DND-41 (cell line): ENCODE results near the gene ATG9B.

ENCODE experiments used
- ATAC-seq: fragments of 200-7000 bp; cut with Tn5 transposase; 3 replicates; pipeline ENCODE4 v1.9.1; 2021; ENCODE audit warnings: low read depth; ENCODE audit not compliant: insufficient read depth
- DNase-seq: peaks from one replicate; pipeline ENCODE4 v3.0.0-alpha.2; 2020
- H2AFZ ChIP-seq: 2 replicates; pipeline ENCODE4 v1.6.0; 2012; ENCODE audit warnings: low read depth, low read length
- H3K27ac ChIP-seq: 2 replicates; pipeline ENCODE4 v1.5.1; 2012; ENCODE audit warnings: low read length, inconsistent platforms
- H3K27me3 ChIP-seq: fragments of 200-600 bp; sonication (generic); 2 replicates; pipeline ENCODE4 v1.6.0; 2012; ENCODE audit warnings: low read length, mild to moderate bottlenecking, inconsistent platforms; ENCODE audit not compliant: insufficient read depth, poor library complexity
- H3K36me3 ChIP-seq: 2 replicates; pipeline ENCODE4 v1.5.1; 2012; ENCODE audit warnings: low read length, inconsistent platforms; ENCODE audit not compliant: insufficient read depth
- H3K4me1 ChIP-seq: 2 replicates; pipeline ENCODE4 v1.5.1; 2012; ENCODE audit warnings: mild to moderate bottlenecking, low read length; ENCODE audit not compliant: insufficient read depth
- H3K4me2 ChIP-seq: 2 replicates; pipeline ENCODE4 v1.6.0; 2012; ENCODE audit warnings: mild to moderate bottlenecking, moderate library complexity, low read length, inconsistent platforms; ENCODE audit not compliant: insufficient read depth
- H3K4me3 ChIP-seq, 2 experiments: fragments of 200-600 bp in 1 of 2; shearing (Covaris generic) in 1 of 2; 2 replicates each; pipeline ENCODE4 v1.5.1; 2012 to 2016; ENCODE audit warnings: inconsistent platforms in 2 of 2, low read length in 2 of 2, mild to moderate bottlenecking in 2 of 2, low read depth in 1 of 2, moderate library complexity in 1 of 2
- H3K79me2 ChIP-seq: 2 replicates; pipeline ENCODE4 v1.6.0; 2012; ENCODE audit warnings: low read length, inconsistent platforms; ENCODE audit not compliant: insufficient read depth
- H3K9ac ChIP-seq: 2 replicates; pipeline ENCODE4 v1.6.0; 2012; ENCODE audit warnings: low read depth, mild to moderate bottlenecking, inconsistent platforms, low read length, moderate library complexity
- H3K9me3 ChIP-seq: 2 replicates; pipeline ENCODE4 v1.5.1; 2012; ENCODE audit warnings: low read length, moderate library complexity, mild to moderate bottlenecking, inconsistent platforms; ENCODE audit not compliant: insufficient read depth, severe bottlenecking
- H4K20me1 ChIP-seq: 2 replicates; pipeline ENCODE4 v1.6.0; 2012; ENCODE audit warnings: low read length; ENCODE audit not compliant: insufficient read depth
- CTCF ChIP-seq: IDR thresholded peaks from 2 replicates; pipeline ENCODE4 v1.5.1; 2012; ENCODE audit warnings: borderline replicate concordance, low read length, moderate library complexity, mild to moderate bottlenecking; ENCODE audit not compliant: poor library complexity, severe bottlenecking; ENCODE audit errors: extremely low read depth
- EZH2 ChIP-seq: IDR thresholded peaks from 3 replicates; pipeline ENCODE4 v1.6.1; 2012; ENCODE audit warnings: borderline replicate concordance, low read depth, mild to moderate bottlenecking, moderate library complexity, low read length, inconsistent platforms; ENCODE audit not compliant: severe bottlenecking

ATG9B gene

GRCh38 chr7:151070574-151070960 lies 46.3 kb upstream of the ATG9B start:
- H4K20me1 ChIP-seq, result no peaks in the 10 kb centered on the region
- ATAC-seq, result no peak
- no peaks in the 10 kb centered on the region for H3K27me3 ChIP-seq
- H3K9me3 ChIP-seq, result no peaks in the 10 kb centered on the region
- H3K9ac ChIP-seq, result no peak overlapping the region
- H3K4me1 ChIP-seq, result no peaks in the 10 kb centered on the region
- TF ChIP-seq CTCF, result no peak
- TF ChIP-seq EZH2, result no peak
- no peak overlapping the region for H2AFZ ChIP-seq
- H3K4me2 ChIP-seq, result no peak overlapping the region
- peaks cover 88% of the 10 kb centered on the region for H3K36me3 ChIP-seq
- DNase-seq, result no peak
- H3K27ac ChIP-seq, result no peak overlapping the region
- H3K79me2 ChIP-seq, result no peaks in the 10 kb centered on the region
- H3K4me3 ChIP-seq, result no peak overlapping the region

- DNase-seq, result no peak
- H3K4me3 ChIP-seq, result no peak overlapping the region
Observed at GRCh38 chr7:151069841-151070573, 45.7 kb upstream of the ATG9B start.

GRCh38 chr7:151068069-151068773 lies 43.9 kb upstream of the ATG9B start:
- Histone ChIP-seq H4K20me1 (peaks cover 10% of the 10 kb centered on the region; the same call in 1 of the 2 replicates), H3K27me3 (no peaks in the 10 kb centered on the region), H3K27ac (no peak overlapping the region), H3K9ac (no peak overlapping the region), H2AFZ (no peak overlapping the region), H3K4me3 (no peak overlapping the region), H3K4me1 (no peaks in the 10 kb centered on the region), H3K79me2 (peaks cover 3% of the 10 kb centered on the region; the same call in 1 of the 2 replicates), H3K4me2 (no peak overlapping the region), H3K9me3 (no peaks in the 10 kb centered on the region), H3K36me3 (peaks cover 88% of the 10 kb centered on the region)
- TF ChIP-seq EZH2 (no peak), CTCF (no peak)
- ATAC-seq (no peak), DNase-seq (no peak)

More at GRCh38 chr7:151069841-151070573, 45.7 kb upstream of the ATG9B start:
- no peak for ATAC-seq
- no peaks in the 10 kb centered on the region for H3K27me3 ChIP-seq
- H3K9me3 ChIP-seq, result no peaks in the 10 kb centered on the region
- H3K36me3 ChIP-seq, result peaks cover 88% of the 10 kb centered on the region
- H2AFZ ChIP-seq, result no peak overlapping the region
- H3K4me1 ChIP-seq, result no peaks in the 10 kb centered on the region
- H3K9ac ChIP-seq, result no peak overlapping the region
- no peaks in the 10 kb centered on the region for H3K79me2 ChIP-seq
- no peak overlapping the region for H3K27ac ChIP-seq
- H4K20me1 ChIP-seq, result 0 out of 2 replicates have a peak, but pooled peaks cover 5% of the 10 kb centered on the region
- no peak for TF ChIP-seq EZH2
- no peak for TF ChIP-seq CTCF
- no peak overlapping the region for H3K4me2 ChIP-seq
